ENCODE data around the gene C1GALT1.

- TF ChIP-seq CTCF (IDR thresholded peaks at IDR 0.05) (no peak), POLR2AphosphoS5 (IDR thresholded peaks at IDR 0.05) (no peak), POLR2A (IDR thresholded peaks at IDR 0.05) (no peak)
Measured at GRCh38 chr7:7226407-7226806, 44.1 kb downstream of the C1GALT1 start.
